Measurements from ENCODE around the gene CYB5B. TPM values are rescaled to one million over a fixed set of nuclear protein-coding genes. Genes with fewer than 3 reads are reported as not detected.
"Not testable (repeated sequence)": the region's sequence is repeated elsewhere in the genome, so short reads cannot be mapped to it uniquely, and the experiment has no call there.

The CYB5B gene
- total RNA-seq, 1 donor: 23.4 TPM

GRCh38 chr16:69424935-69425784, 741 bp downstream of the CYB5B start:
- H3K4me1 ChIP-seq (ENCODE audit: insufficient read depth, low read length): peaks cover 12% of the 10 kb centered on the region
- H3K9me3 ChIP-seq (ENCODE audit: low read depth, low read length): no peaks in the 10 kb centered on the region
- H3K4me3 ChIP-seq (ENCODE audit: low read length): peak overlapping the region; percentile 72
- H3K27me3 ChIP-seq (ENCODE audit: insufficient read depth, low read length): no peaks in the 10 kb centered on the region

- H3K9me3 ChIP-seq (ENCODE audit: low read depth, low read length): no peaks in the 10 kb centered on the region
- peaks cover 10% of the 10 kb centered on the region for H3K4me1 ChIP-seq (ENCODE audit: insufficient read depth, low read length)
- no peaks in the 10 kb centered on the region for H3K27me3 ChIP-seq (ENCODE audit: insufficient read depth, low read length)
- H3K4me3 ChIP-seq (ENCODE audit: low read length): no peak overlapping the region
Observed at GRCh38 chr16:69428652-69429051, 4.2 kb downstream of the CYB5B start.

- H3K27me3 ChIP-seq (ENCODE audit: insufficient read depth, low read length); H3K4me3 ChIP-seq (ENCODE audit: low read length); H3K9me3 ChIP-seq (ENCODE audit: low read depth, low read length); H3K4me1 ChIP-seq (ENCODE audit: insufficient read depth, low read length): not testable (repeated sequence)
Observed at GRCh38 chr16:69429058-69429640, 4.7 kb downstream of the CYB5B start.

GRCh38 chr16:69431948-69432468, 7.6 kb downstream of the CYB5B start:
- Histone ChIP-seq H3K9me3 (ENCODE audit: low read depth, low read length) (no peaks in the 10 kb centered on the region), H3K27me3 (ENCODE audit: insufficient read depth, low read length) (no peaks in the 10 kb centered on the region), H3K4me1 (ENCODE audit: insufficient read depth, low read length) (peaks cover 13% of the 10 kb centered on the region), H3K4me3 (ENCODE audit: low read length) (no peak overlapping the region)

- Histone ChIP-seq H3K27me3 (ENCODE audit: insufficient read depth, low read length) (no peaks in the 10 kb centered on the region), H3K9me3 (ENCODE audit: low read depth, low read length) (no peaks in the 10 kb centered on the region), H3K4me3 (ENCODE audit: low read length) (no peak overlapping the region), H3K4me1 (ENCODE audit: insufficient read depth, low read length) (peaks cover 13% of the 10 kb centered on the region)
Observed at GRCh38 chr16:69434066-69434465, 9.6 kb downstream of the CYB5B start.

- no peak overlapping the region for H3K4me3 ChIP-seq (ENCODE audit: low read length)
- H3K27me3 ChIP-seq (ENCODE audit: insufficient read depth, low read length): no peaks in the 10 kb centered on the region
- H3K4me1 ChIP-seq (ENCODE audit: insufficient read depth, low read length): peaks cover 13% of the 10 kb centered on the region
- no peaks in the 10 kb centered on the region for H3K9me3 ChIP-seq (ENCODE audit: low read depth, low read length)
Observed at GRCh38 chr16:69435977-69436820, 11.8 kb downstream of the CYB5B start.

GRCh38 chr16:69436896-69437295, 12.5 kb downstream of the CYB5B start:
- no peaks in the 10 kb centered on the region for H3K9me3 ChIP-seq (ENCODE audit: low read depth, low read length)
- H3K4me1 ChIP-seq (ENCODE audit: insufficient read depth, low read length): peaks cover 13% of the 10 kb centered on the region
- H3K27me3 ChIP-seq (ENCODE audit: insufficient read depth, low read length): no peaks in the 10 kb centered on the region
- H3K4me3 ChIP-seq (ENCODE audit: low read length): no peak overlapping the region

GRCh38 chr16:69438465-69438864, 14.0 kb downstream of the CYB5B start:
- no peak overlapping the region for H3K4me3 ChIP-seq (ENCODE audit: low read length)
- no peaks in the 10 kb centered on the region for H3K9me3 ChIP-seq (ENCODE audit: low read depth, low read length)
- H3K4me1 ChIP-seq (ENCODE audit: insufficient read depth, low read length): peaks cover 18% of the 10 kb centered on the region
- no peaks in the 10 kb centered on the region for H3K27me3 ChIP-seq (ENCODE audit: insufficient read depth, low read length)

GRCh38 chr16:69440250-69440649, 15.8 kb downstream of the CYB5B start:
- H3K4me1 ChIP-seq (ENCODE audit: insufficient read depth, low read length): peaks cover 31% of the 10 kb centered on the region
- no peak overlapping the region for H3K4me3 ChIP-seq (ENCODE audit: low read length)
- H3K27me3 ChIP-seq (ENCODE audit: insufficient read depth, low read length): no peaks in the 10 kb centered on the region
- H3K9me3 ChIP-seq (ENCODE audit: low read depth, low read length): no peaks in the 10 kb centered on the region

- not testable (repeated sequence) for H3K27me3 ChIP-seq (ENCODE audit: insufficient read depth, low read length); H3K9me3 ChIP-seq (ENCODE audit: low read depth, low read length)
- H3K4me1 ChIP-seq (ENCODE audit: insufficient read depth, low read length): peaks cover 26% of the 10 kb centered on the region
Observed at GRCh38 chr16:69441030-69441429, 16.6 kb downstream of the CYB5B start.

GRCh38 chr16:69443927-69444631, 19.7 kb downstream of the CYB5B start:
- H3K27me3 ChIP-seq (ENCODE audit: insufficient read depth, low read length): no peaks in the 10 kb centered on the region
- no peak overlapping the region for H3K4me3 ChIP-seq (ENCODE audit: low read length)
- H3K9me3 ChIP-seq (ENCODE audit: low read depth, low read length): no peaks in the 10 kb centered on the region
- peaks cover 18% of the 10 kb centered on the region for H3K4me1 ChIP-seq (ENCODE audit: insufficient read depth, low read length)

More at GRCh38 chr16:69441030-69441429, 16.6 kb downstream of the CYB5B start:
- H3K4me3 ChIP-seq (ENCODE audit: low read length): not testable (repeated sequence)

GRCh38 chr16:69444873-69445517, 20.6 kb downstream of the CYB5B start:
- Histone ChIP-seq H3K4me3 (ENCODE audit: low read length) (no peak overlapping the region), H3K9me3 (ENCODE audit: low read depth, low read length) (no peaks in the 10 kb centered on the region)

GRCh38 chr16:69448470-69449193, 24.2 kb downstream of the CYB5B start:
- Histone ChIP-seq H3K4me3 (ENCODE audit: low read length) (no peak overlapping the region), H3K4me1 (ENCODE audit: insufficient read depth, low read length) (peaks cover 11% of the 10 kb centered on the region), H3K27me3 (ENCODE audit: insufficient read depth, low read length) (no peaks in the 10 kb centered on the region), H3K9me3 (ENCODE audit: low read depth, low read length) (no peaks in the 10 kb centered on the region)

More at GRCh38 chr16:69444873-69445517, 20.6 kb downstream of the CYB5B start:
- Histone ChIP-seq H3K27me3 (ENCODE audit: insufficient read depth, low read length) (no peaks in the 10 kb centered on the region), H3K4me1 (ENCODE audit: insufficient read depth, low read length) (peaks cover 18% of the 10 kb centered on the region)

Measured in mononuclear cell (primary cell).